BE2C (cell line): ENCODE results near the gene R3HDM1.

Experiments
- DNase-seq: peaks from one replicate; pipeline ENCODE4 v3.0.0-alpha.2; 2020
- H3K27me3 ChIP-seq: fragments of 250-450 bp; sonication (Bioruptor Pico); 2 replicates; pipeline ENCODE4 v1.5.1; 2020; ENCODE audit warnings: mild to moderate bottlenecking
- H3K36me3 ChIP-seq: fragments of 250-450 bp; sonication (Bioruptor Pico); 2 replicates; pipeline ENCODE4 v1.5.1; 2020; ENCODE audit warnings: mild to moderate bottlenecking
- H3K4me1 ChIP-seq: fragments of 250-450 bp; sonication (Bioruptor Pico); 2 replicates; pipeline ENCODE4 v1.5.1; 2020
- H3K4me3 ChIP-seq: 2 replicates; pipeline ENCODE4 v1.5.1; 2011; ENCODE audit warnings: low read depth, low read length
- H3K9me3 ChIP-seq: fragments of 250-450 bp; sonication (Bioruptor Pico); 2 replicates; pipeline ENCODE4 v1.5.1; 2020
- TF ChIP-seq, protein P1 (sequence below): IDR thresholded peaks from 2 replicates; pipeline ENCODE4 v1.5.1; 2012; ENCODE audit warnings: mild to moderate bottlenecking, low read depth, low read length

The R3HDM1 gene

DNA sequence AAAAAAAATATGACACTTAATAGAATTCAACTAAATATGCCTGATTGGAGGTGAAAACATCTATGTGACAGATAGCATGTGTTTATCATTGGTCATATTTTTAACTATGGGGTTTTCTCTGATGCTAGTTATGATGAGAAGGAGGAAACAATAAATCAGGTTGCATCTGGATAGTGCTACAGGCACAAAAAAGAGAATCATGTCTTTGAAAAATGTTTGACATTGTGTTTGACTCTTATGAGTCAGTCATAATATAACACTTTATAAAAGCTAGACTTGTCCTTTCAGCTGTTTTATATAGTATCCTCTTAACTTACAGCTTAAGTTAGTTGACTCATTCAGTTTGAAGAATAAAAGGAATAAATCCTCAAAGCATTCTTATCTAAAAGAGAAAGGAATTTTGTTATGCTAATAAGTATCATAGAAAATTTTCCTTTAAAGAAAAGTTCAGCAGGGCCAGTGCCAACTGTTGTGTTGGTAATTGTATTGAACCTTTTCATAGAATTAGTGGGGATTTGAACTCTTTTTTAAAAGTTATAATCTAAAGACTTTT is 131.9 kb downstream of the R3HDM1 start:
- H3K4me3 ChIP-seq, result no peak overlapping the region
- no peak for DNase-seq
- no peaks in the 10 kb centered on the region for H3K4me1 ChIP-seq
- no peaks in the 10 kb centered on the region for H3K36me3 ChIP-seq
- no peaks in the 10 kb centered on the region for H3K27me3 ChIP-seq
- TF ChIP-seq, protein P1, sequence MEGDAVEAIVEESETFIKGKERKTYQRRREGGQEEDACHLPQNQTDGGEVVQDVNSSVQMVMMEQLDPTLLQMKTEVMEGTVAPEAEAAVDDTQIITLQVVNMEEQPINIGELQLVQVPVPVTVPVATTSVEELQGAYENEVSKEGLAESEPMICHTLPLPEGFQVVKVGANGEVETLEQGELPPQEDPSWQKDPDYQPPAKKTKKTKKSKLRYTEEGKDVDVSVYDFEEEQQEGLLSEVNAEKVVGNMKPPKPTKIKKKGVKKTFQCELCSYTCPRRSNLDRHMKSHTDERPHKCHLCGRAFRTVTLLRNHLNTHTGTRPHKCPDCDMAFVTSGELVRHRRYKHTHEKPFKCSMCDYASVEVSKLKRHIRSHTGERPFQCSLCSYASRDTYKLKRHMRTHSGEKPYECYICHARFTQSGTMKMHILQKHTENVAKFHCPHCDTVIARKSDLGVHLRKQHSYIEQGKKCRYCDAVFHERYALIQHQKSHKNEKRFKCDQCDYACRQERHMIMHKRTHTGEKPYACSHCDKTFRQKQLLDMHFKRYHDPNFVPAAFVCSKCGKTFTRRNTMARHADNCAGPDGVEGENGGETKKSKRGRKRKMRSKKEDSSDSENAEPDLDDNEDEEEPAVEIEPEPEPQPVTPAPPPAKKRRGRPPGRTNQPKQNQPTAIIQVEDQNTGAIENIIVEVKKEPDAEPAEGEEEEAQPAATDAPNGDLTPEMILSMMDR, result no peak
- no peaks in the 10 kb centered on the region for H3K9me3 ChIP-seq

DNA sequence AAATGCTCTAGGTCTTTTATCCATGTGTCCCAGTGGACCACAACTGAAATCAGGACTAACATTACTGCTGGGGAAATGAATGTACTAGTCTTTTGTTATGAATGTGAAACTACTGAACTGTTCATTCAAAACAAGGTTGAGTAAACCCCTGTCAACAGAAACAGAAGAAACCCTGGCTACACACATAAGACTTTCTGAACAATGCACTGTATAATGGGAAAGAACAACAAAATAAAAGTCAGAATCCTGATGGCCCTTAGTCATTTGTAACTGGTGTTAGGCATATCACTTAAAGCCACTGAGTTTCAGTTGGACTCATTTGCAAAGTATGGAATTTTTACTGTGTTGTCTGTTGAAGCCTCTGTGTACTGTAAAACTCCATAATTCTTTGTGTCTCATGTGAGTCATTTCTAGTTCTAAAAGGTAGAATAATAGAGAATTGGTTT is 133.4 kb downstream of the R3HDM1 start:
- no peak overlapping the region for H3K4me3 ChIP-seq
- TF ChIP-seq, protein P1, result no peak
- H3K36me3 ChIP-seq, result no peaks in the 10 kb centered on the region
- DNase-seq, result no peak
- H3K9me3 ChIP-seq, result no peaks in the 10 kb centered on the region
- no peaks in the 10 kb centered on the region for H3K27me3 ChIP-seq
- peaks cover 3% of the 10 kb centered on the region; the same call in 1 of the 2 replicates for H3K4me1 ChIP-seq

DNA sequence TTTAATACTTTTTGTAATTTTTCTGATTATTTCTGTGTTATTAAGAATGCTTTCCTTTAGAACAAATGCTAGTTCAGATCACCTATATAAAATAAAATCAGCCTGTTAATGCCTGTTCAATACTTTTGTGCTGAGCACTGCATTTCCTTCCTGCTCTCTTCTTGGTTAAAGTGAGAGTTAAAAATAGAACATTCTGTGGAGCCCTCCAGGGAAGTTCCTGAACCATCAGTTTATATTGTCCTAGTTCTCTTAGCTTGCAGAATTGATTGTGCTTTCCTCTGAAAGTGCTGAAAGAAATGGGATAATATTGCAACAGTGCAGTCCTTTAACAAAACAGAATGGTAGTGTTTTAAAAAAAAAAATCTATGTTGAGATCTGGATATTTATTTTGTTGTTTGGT is 135.8 kb downstream of the R3HDM1 start:
- Histone ChIP-seq H3K36me3 (no peaks in the 10 kb centered on the region), H3K4me3 (no peak overlapping the region), H3K4me1 (peaks cover 3% of the 10 kb centered on the region; the same call in 1 of the 2 replicates), H3K9me3 (no peaks in the 10 kb centered on the region), H3K27me3 (no peaks in the 10 kb centered on the region)
- DNase-seq, result no peak
- TF ChIP-seq, protein P1, result no peak

DNA sequence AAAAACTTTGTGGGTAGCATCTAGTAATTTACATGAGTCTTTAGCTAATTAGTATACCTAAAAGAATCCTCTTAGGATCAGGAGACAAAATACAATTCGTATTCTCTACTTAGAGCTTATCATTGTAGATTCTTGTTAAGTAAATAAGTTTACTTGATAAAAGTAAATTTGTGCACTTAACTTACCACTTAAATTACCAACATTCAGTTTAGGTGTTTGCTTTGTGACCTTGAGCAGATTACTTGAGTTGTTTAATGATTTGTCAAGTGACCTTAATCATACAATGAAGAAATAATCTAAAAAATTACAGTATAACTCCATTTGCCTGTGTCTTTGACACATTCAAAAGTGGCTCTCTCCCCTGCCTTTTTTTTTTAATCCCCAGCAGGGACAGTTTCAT is 143.2 kb downstream of the R3HDM1 start:
- H3K4me1 ChIP-seq, result no peaks in the 10 kb centered on the region
- H3K9me3 ChIP-seq, result no peaks in the 10 kb centered on the region
- DNase-seq, result no peak
- H3K36me3 ChIP-seq, result 0 out of 2 replicates have a peak, but pooled peaks cover 3% of the 10 kb centered on the region
- no peak overlapping the region for H3K4me3 ChIP-seq
- TF ChIP-seq, protein P1, result no peak
- H3K27me3 ChIP-seq, result no peaks in the 10 kb centered on the region

DNA sequence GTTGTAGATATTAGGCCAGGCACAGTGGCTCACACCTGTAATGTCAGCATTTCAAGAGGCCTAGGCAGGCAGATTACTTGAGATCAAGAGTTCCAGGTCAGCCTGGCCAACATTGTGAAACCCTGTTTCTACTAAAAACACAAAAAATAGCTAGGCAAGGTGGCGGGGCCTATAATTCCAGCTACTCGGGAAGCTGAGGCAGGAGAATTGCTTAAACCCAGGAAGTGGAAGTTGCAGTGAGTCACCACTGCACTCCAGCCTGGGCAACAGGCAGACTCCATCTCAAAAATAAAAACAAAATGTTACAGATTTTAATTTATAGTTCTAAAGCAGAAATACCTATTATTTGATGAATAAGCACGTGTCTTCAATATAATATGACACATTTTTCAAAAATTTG is 144.7 kb downstream of the R3HDM1 start:
- 0 out of 2 replicates have a peak, but pooled peaks cover 3% of the 10 kb centered on the region for H3K36me3 ChIP-seq
- TF ChIP-seq, protein P1, result no peak
- no peaks in the 10 kb centered on the region for H3K9me3 ChIP-seq
- DNase-seq, result no peak
- H3K4me3 ChIP-seq, result no peak overlapping the region
- no peaks in the 10 kb centered on the region for H3K4me1 ChIP-seq
- H3K27me3 ChIP-seq, result no peaks in the 10 kb centered on the region

DNA sequence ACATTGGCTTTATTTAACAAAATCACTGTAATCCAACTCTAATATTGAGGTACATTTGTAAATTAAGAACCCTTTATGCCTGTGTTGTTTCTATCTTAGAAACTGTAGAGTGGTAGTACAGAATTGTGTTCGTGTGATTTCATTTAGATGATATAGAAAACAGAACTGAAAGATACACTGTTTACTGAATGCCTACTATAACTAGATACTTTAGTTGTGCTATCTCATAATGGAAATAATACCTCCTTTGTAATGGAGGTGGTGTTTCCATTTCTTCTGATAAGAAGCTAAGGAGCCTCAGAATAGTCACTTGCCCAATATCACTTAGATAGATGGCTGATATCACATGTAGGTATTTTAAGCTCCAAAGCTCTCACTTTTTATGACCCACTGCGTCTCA is 147.8 kb downstream of the R3HDM1 start:
- H3K4me1 ChIP-seq, result no peaks in the 10 kb centered on the region
- no peak for DNase-seq
- no peaks in the 10 kb centered on the region for H3K27me3 ChIP-seq
- H3K9me3 ChIP-seq, result no peaks in the 10 kb centered on the region
- TF ChIP-seq, protein P1, result no peak
- H3K4me3 ChIP-seq, result no peak overlapping the region
- 0 out of 2 replicates have a peak, but pooled peaks cover 3% of the 10 kb centered on the region for H3K36me3 ChIP-seq
